Esophagus muscularis mucosa (tissue), 4 donors: Measurements from ENCODE around the gene NOXA1. TPM values are rescaled to one million over a fixed set of nuclear protein-coding genes. Genes with fewer than 3 reads are reported as not detected.

Source experiments
- DNase-seq: peaks from one replicate; pipeline ENCODE4 v3.0.0-alpha.2; 2017; ENCODE audit errors: extremely low spot score
- H3K27ac ChIP-seq, 4 donors: fragments of 200-600 bp; sonication (generic); replicated peaks in 1 of 4; 1 replicate in 3 of 4; 2 replicates in 1 of 4; pipeline ENCODE4 v1.5.1; 2016 to 2019; ENCODE audit warnings: mild to moderate bottlenecking in 1 of 4
- H3K27me3 ChIP-seq, 4 donors: fragments of 200-600 bp; sonication (generic); one replicate each; pipeline versions ENCODE4 v1.5.1 to v1.6.0; 2016 to 2019
- H3K36me3 ChIP-seq, 4 donors: fragments of 200-600 bp; sonication (generic); one replicate each; pipeline ENCODE4 v1.5.1; 2016 to 2019
- H3K4me1 ChIP-seq, 4 donors: fragments of 200-600 bp; sonication (generic); one replicate each; pipeline ENCODE4 v1.5.1; 2016 to 2019
- H3K4me3 ChIP-seq, 4 donors: fragments of 200-600 bp; sonication (generic); 1 replicate in 2 of 4; 2 replicates in 2 of 4; pipeline ENCODE4 v1.5.1; 2016 to 2019; ENCODE audit warnings: mild to moderate bottlenecking in 4 of 4, moderate library complexity in 1 of 4
- H3K9me3 ChIP-seq, 4 donors: fragments of 200-600 bp; sonication (generic); 1 replicate in 3 of 4; 2 replicates in 1 of 4; pipeline ENCODE4 v1.5.1; 2016 to 2019
- EP300 ChIP-seq: sonication (generic); formaldehyde crosslinking; IDR thresholded peaks from one replicate; pipeline ENCODE4 v1.6.1; 2017; ENCODE audit warnings: antibody characterized with exemption
- POLR2A ChIP-seq: fragments of 450-650 bp; IDR thresholded peaks from one replicate; pipeline ENCODE4 v1.6.1; 2017; ENCODE audit warnings: antibody characterized with exemption, moderate library complexity, mild to moderate bottlenecking, low read depth
- POLR2AphosphoS5 ChIP-seq, 2 donors: sonication (generic); formaldehyde crosslinking; IDR thresholded peaks; one replicate each; pipeline ENCODE4 v1.6.1; 2017; ENCODE audit warnings: antibody characterized with exemption in 2 of 2
- whole genome bisulfite sequencing: methylation state at CpG from one replicate; pipeline ENCODE4 v1.1.5; 2018; 5-methylcytosine and 5-hydroxymethylcytosine counted together
- intact Hi-C: fragments of 100-400 bp; cut with DNase I; formaldehyde crosslinking; loops from one replicate; pipeline ENCODE4 v1.15.1; 2023
- total RNA-seq, 4 donors: library from RNA; depleted of rRNA; stranded (reverse); fragments of >200 nt; gene quantifications; one replicate each; pipeline versions ENCODE4 v1.1.0 to v1.2.1, GENCODE V29; 2016
- TF ChIP-seq, protein P1 (sequence below), 3 experiments: fragments of 200-600 bp in 2 of 3; fragments of 450-650 bp in 1 of 3; sonication (generic) in 2 of 3; IDR thresholded peaks; one replicate each; pipeline ENCODE4 v1.5.1; 2017 to 2019; ENCODE audit warnings: antibody characterized with exemption in 3 of 3, mild to moderate bottlenecking in 2 of 3, moderate library complexity in 1 of 3

NOXA1 gene
- total RNA-seq, 4 donors from 2014 or later, result 2.1 to 4.0 (median 3.0) TPM

DNA sequence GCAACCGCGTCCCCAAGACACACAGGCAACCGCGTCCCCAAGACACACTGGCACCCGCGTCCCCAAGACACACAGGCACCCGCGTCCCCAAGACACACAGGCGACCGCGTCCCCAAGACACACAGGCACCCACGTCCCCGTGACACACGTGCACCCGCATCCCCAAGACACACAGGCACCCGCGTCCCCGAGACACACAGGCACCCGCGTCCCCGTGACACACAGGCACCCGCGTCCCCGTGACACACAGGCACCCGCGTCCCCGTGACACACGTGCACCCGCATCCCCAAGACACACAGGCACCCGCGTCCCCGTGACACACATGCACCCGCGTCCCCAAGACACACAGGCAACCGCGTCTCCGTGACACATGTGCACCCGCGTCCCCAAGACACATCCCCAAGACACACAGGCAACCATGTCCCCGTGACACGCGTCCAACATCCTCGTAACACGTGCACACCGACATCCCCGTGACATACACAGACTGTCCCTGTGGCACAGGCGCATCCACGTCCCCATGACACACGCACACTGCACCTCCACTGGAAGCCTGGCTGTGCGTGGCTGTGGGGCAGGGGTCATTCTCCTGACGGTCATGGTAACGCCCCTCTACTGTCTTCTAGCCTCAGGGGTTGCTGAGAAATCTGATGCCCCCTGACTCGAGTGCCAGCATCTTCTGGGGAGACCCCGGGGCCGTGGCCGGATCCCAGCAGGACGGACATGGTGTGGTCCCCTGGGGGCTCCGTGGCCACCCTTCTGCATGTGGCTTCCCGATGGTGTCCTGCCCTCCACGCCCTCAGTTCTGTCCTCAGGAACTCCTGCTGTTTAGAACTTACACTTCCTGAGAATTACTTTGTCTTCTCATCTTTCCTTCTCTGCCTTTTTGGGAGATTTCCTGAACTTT lies 24.4 kb upstream of the NOXA1 start:
- intact Hi-C loops, result no loop called here
- 94% methylated on average over 58 of the region's 60 CpGs for WGBS
- H3K36me3 ChIP-seq, result peaks cover 0 to 26% (median 17%) of the 10 kb centered on the region in 4 donors
- TF ChIP-seq POLR2A (no peak), EP300 (no peak), POLR2AphosphoS5 (IDR thresholded peaks at IDR 0.05) (no peak)
- TF ChIP-seq, protein P1, sequence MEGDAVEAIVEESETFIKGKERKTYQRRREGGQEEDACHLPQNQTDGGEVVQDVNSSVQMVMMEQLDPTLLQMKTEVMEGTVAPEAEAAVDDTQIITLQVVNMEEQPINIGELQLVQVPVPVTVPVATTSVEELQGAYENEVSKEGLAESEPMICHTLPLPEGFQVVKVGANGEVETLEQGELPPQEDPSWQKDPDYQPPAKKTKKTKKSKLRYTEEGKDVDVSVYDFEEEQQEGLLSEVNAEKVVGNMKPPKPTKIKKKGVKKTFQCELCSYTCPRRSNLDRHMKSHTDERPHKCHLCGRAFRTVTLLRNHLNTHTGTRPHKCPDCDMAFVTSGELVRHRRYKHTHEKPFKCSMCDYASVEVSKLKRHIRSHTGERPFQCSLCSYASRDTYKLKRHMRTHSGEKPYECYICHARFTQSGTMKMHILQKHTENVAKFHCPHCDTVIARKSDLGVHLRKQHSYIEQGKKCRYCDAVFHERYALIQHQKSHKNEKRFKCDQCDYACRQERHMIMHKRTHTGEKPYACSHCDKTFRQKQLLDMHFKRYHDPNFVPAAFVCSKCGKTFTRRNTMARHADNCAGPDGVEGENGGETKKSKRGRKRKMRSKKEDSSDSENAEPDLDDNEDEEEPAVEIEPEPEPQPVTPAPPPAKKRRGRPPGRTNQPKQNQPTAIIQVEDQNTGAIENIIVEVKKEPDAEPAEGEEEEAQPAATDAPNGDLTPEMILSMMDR (IDR thresholded peaks at IDR 0.05), result no peak
- H3K27me3 ChIP-seq, result no peaks in the 10 kb centered on the region
- DNase-seq, result no peak
- no peaks in the 10 kb centered on the region for H3K9me3 ChIP-seq
- no peak overlapping the region for H3K4me3 ChIP-seq
- H3K4me1 ChIP-seq, result no peaks in the 10 kb centered on the region
- no peak overlapping the region for H3K27ac ChIP-seq

DNA sequence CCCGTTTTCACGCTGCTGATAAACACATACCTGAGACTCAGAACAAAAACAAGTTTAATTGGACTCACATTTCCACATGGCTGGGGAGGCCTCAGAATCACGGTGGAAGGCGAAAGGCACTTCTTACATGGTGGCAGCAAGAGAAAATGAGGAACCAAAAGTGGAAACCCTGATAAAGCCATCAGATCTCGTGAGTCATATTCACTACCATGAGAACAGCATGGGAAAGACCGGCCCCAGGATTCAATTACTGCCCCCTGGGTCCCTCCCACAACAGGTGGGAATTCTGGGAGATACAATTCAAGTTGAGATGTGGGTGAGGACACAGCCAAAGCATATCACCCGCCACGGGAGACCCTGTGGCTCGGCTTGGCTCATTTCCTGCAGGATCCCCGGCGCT lies 20.4 kb upstream of the NOXA1 start:
- WGBS, result 95% methylated on average over 6 of the region's 11 CpGs
- no peak for DNase-seq
- H3K9me3 ChIP-seq, result no peaks in the 10 kb centered on the region
- no peak overlapping the region for H3K4me3 ChIP-seq
- TF ChIP-seq POLR2AphosphoS5 (IDR thresholded peaks at IDR 0.05) (no peak), EP300 (no peak), POLR2A (no peak)
- TF ChIP-seq, protein P1 (IDR thresholded peaks at IDR 0.05), result no peak
- peaks cover 14 to 17% (median 16%) of the 10 kb centered on the region in 4 donors for H3K4me1 ChIP-seq
- peaks cover 0 to 12% (median 2%) of the 10 kb centered on the region in 4 donors for H3K36me3 ChIP-seq
- H3K27me3 ChIP-seq, result peaks cover 0 to 9% (median 0%) of the 10 kb centered on the region in 4 donors
- no peak overlapping the region for H3K27ac ChIP-seq
- intact Hi-C loops, result no loop called here

DNA sequence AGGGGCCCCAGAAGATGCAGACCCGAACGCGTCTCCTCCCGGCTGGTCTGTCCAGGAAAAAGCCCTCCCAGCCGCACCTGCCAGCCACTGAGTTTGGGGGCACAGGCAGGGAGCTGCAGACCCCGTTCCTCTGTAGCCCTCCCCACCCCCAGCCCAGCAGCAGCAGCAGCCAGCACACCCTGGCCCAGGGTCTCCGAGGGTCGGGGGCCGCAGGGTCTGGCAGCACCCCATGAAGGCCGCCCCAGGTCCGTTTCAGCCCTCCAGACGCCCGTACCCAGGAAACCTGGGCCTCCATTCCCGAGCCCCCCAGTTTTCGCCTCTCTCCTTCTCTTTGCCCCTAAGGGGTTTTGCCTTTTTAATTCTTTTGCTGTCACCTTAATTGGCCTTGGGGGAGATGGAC lies 19.9 kb upstream of the NOXA1 start:
- H3K36me3 ChIP-seq, result peaks cover 0 to 12% (median 2%) of the 10 kb centered on the region in 4 donors
- WGBS, result 96% methylated on average over 9 of the region's 15 CpGs
- H3K27ac ChIP-seq, result no peak overlapping the region
- peaks cover 0 to 9% (median 0%) of the 10 kb centered on the region in 4 donors for H3K27me3 ChIP-seq
- TF ChIP-seq POLR2AphosphoS5 (IDR thresholded peaks at IDR 0.05) (no peak), POLR2A (no peak), EP300 (no peak)
- TF ChIP-seq, protein P1 (IDR thresholded peaks at IDR 0.05), result no peak
- no peak overlapping the region for H3K4me3 ChIP-seq
- no peak for DNase-seq
- intact Hi-C loops, result no loop called here
- H3K9me3 ChIP-seq, result no peaks in the 10 kb centered on the region
- peaks cover 14 to 20% (median 19%) of the 10 kb centered on the region in 4 donors for H3K4me1 ChIP-seq

DNA sequence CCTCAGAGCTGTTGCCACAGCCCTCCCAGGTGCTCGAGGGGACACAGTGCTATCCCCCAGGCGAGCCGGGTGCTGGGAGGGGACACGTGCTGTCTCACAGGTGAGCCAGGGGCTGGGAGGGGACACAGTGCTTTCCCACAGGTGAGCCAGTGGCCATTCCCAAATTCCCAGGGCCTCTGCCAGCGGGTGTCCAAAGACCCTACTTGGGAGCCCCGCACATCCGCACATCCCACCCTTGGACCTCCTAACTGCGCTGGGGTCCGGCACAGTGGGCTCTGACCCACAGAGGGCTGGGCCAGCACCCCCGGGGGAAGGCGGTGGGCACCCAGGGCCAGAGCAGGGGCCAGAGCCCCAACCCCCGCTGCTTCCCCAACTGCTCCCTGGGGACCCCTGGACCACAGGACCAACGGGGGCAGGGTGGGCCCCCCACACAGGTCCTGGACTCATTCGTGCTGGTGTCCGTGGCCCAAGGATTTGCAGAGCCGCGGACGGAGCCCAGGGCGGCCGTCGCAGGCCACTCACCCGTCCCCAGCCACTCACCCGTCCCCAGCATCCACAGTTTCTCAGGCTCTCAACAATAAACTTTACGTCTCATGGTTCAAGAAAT lies 18.1 kb upstream of the NOXA1 start:
- DNase-seq, result no peak
- H3K4me1 ChIP-seq, result peaks cover 14 to 20% (median 19%) of the 10 kb centered on the region in 4 donors
- no peaks in the 10 kb centered on the region for H3K9me3 ChIP-seq
- intact Hi-C loops, result loop anchor here (5.0 kb wide), 1 partner anchor 108 kb away; no protein-coding TSS in a partner anchor
- no peak overlapping the region for H3K27ac ChIP-seq
- TF ChIP-seq EP300, result no peak
- no peak for TF ChIP-seq POLR2AphosphoS5 (IDR thresholded peaks at IDR 0.05)
- TF ChIP-seq POLR2A, result no peak
- TF ChIP-seq, protein P1 (IDR thresholded peaks at IDR 0.05), result no peak
- H3K36me3 ChIP-seq, result peaks cover 0 to 8% (median 2%) of the 10 kb centered on the region in 4 donors
- 100% methylated on average over 4 of the region's 24 CpGs for WGBS
- H3K27me3 ChIP-seq, result peaks cover 0 to 9% (median 0%) of the 10 kb centered on the region in 4 donors
- no peak overlapping the region for H3K4me3 ChIP-seq
